PC-3 (cell line): ENCODE measurements around the gene EXOC6B. TPM values are rescaled to one million over a fixed set of nuclear protein-coding genes. Genes with fewer than 3 reads are reported as not detected.
A peak's percentile ranks its signal among the peaks of the same experiment; 100 is the strongest.

Source experiments
- ATAC-seq: fragments of 200-7000 bp; cut with Tn5 transposase; 2 replicates; pipeline ENCODE4 v1.9.1; 2020; ENCODE audit warnings: mild to moderate bottlenecking, moderate library complexity
- BruUV-seq: library from RNA; stranded (reverse); fragments of 400-500 nt; replicated peaks from 2 replicates; lab custom pipeline; 2021; lab: Mats Ljungman, UMichigan
- CTCF ChIA-PET: fragments of 300-600 bp; sonication (Branson Sonifier 250); formaldehyde crosslinking; loops from one replicate; lab custom pipeline; 2022; ENCODE audit warnings: antibody characterized with exemption; lab: Charles Lee
- POLR2A ChIA-PET: fragments of 300-600 bp; sonication (Branson Sonifier 250); formaldehyde crosslinking; loops from one replicate; lab custom pipeline; 2022; ENCODE audit warnings: antibody characterized with exemption; ENCODE audit not compliant: unreplicated experiment; lab: Charles Lee
- DNase-seq: peaks from one replicate; pipeline ENCODE4 v3.0.0-alpha.2; 2015
- H2AFZ ChIP-seq: fragments of 300-600 bp; sonication (generic); 2 replicates; pipeline ENCODE4 v1.6.0; 2016; ENCODE audit warnings: antibody characterized with exemption, low read length
- H3F3A ChIP-seq: fragments of 300-600 bp; sonication (generic); one replicate; pipeline ENCODE4 v1.6.0; 2017; ENCODE audit warnings: antibody characterized with exemption, low read length, control low read depth, mild to moderate bottlenecking; ENCODE audit not compliant: unreplicated experiment
- H3K27ac ChIP-seq: fragments of 300-600 bp; sonication (generic); 2 replicates; pipeline ENCODE4 v1.5.1; 2016; ENCODE audit warnings: mild to moderate bottlenecking, low read length
- H3K27me3 ChIP-seq: fragments of 300-600 bp; sonication (generic); 2 replicates; pipeline ENCODE4 v1.6.1; 2016; ENCODE audit warnings: low read length, mixed read lengths
- H3K36me3 ChIP-seq: fragments of 300-600 bp; sonication (generic); 2 replicates; pipeline ENCODE4 v1.6.1; 2016; ENCODE audit warnings: low read depth, mixed run types, low read length, mixed read lengths
- H3K4me1 ChIP-seq: fragments of 300-600 bp; sonication (generic); 2 replicates; pipeline ENCODE4 v1.5.1; 2016; ENCODE audit warnings: low read length; ENCODE audit not compliant: insufficient read depth
- H3K4me2 ChIP-seq: fragments of 300-600 bp; sonication (generic); 2 replicates; pipeline ENCODE4 v1.6.0; 2016; ENCODE audit warnings: low read length
- H3K4me3 ChIP-seq: fragments of 300-600 bp; sonication (generic); 2 replicates; pipeline ENCODE4 v1.5.1; 2016; ENCODE audit warnings: mild to moderate bottlenecking, low read length, mixed read lengths
- H3K79me2 ChIP-seq: fragments of 300-600 bp; sonication (generic); 2 replicates; pipeline ENCODE4 v1.6.1; 2017; ENCODE audit warnings: low read length, mixed read lengths
- H3K9ac ChIP-seq: fragments of 300-600 bp; sonication (generic); 2 replicates; pipeline ENCODE4 v1.6.0; 2016; ENCODE audit warnings: mild to moderate bottlenecking, low read length
- H3K9me2 ChIP-seq: fragments of 300-600 bp; sonication (generic); replicated peaks from 2 replicates; pipeline ENCODE4 v1.6.1; 2016; ENCODE audit warnings: mixed run types, low read length, mixed read lengths
- H3K9me3 ChIP-seq: fragments of 300-600 bp; sonication (generic); 2 replicates; pipeline ENCODE4 v1.6.1; 2016; ENCODE audit warnings: low read length, mixed read lengths
- H4K20me1 ChIP-seq: fragments of 300-600 bp; sonication (generic); 2 replicates; pipeline ENCODE4 v1.6.1; 2016; ENCODE audit warnings: low read length, mixed read lengths
- EZH2 ChIP-seq: fragments of 300-600 bp; sonication (generic); IDR thresholded peaks from one replicate; pipeline ENCODE4 v1.6.1; 2017; ENCODE audit warnings: antibody characterized with exemption, mild to moderate bottlenecking, low read length; ENCODE audit not compliant: unreplicated experiment
- EZH2phosphoT487 ChIP-seq: fragments of 300-600 bp; sonication (generic); IDR thresholded peaks from 2 replicates; pipeline ENCODE4 v1.6.1; 2018; ENCODE audit warnings: mild to moderate bottlenecking, antibody characterized with exemption, low read length, borderline replicate concordance
- intact Hi-C: fragments of 100-400 bp; cut with micrococcal nuclease; formaldehyde crosslinking; loops from 2 replicates; pipeline ENCODE4 v1.9.0; 2023
- total RNA-seq: library from RNA; depleted of rRNA; stranded (reverse); fragments of >200 nt; gene quantifications from 2 replicates; pipeline ENCODE4 v1.2.3, GENCODE V29; 2014
- TF ChIP-seq, protein P1 (sequence below): fragments of 300-600 bp; sonication (generic); conservative IDR thresholded peaks from 2 replicates; pipeline ENCODE4 v1.5.1; 2017; ENCODE audit warnings: antibody characterized with exemption, low read depth, mild to moderate bottlenecking, low read length

Gene EXOC6B
- total RNA-seq, 1 experiment from 2014 or later: 13.9 TPM

DNA sequence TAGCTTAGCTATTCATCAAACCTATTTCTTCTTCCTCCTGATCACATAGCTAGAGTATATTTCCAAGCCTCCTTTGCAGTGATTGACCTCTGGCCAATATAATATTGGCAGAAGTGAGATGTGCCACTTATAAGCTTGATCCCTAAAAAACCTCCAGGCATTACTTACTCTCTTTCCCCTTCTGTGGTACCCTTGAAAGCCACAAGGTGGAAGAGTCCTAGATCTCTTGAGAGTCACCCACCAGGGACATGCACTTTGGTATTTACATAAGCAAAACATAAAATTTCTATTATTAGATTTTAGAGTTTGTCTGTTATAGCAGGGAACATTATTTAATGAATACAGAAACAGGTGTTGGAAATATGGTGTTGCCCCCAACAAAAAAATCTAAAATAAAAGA lies 112.0 kb downstream of the EXOC6B start:
- peaks cover 5% of the 10 kb centered on the region for H3K4me1 ChIP-seq
- DNase-seq (peak; percentile 26), ATAC-seq (no peak)
- H3F3A ChIP-seq: no peaks in the 10 kb centered on the region
- no peaks in the 10 kb centered on the region for H4K20me1 ChIP-seq
- TF ChIP-seq EZH2phosphoT487 (no peak), EZH2 (no peak)
- TF ChIP-seq, protein P1, sequence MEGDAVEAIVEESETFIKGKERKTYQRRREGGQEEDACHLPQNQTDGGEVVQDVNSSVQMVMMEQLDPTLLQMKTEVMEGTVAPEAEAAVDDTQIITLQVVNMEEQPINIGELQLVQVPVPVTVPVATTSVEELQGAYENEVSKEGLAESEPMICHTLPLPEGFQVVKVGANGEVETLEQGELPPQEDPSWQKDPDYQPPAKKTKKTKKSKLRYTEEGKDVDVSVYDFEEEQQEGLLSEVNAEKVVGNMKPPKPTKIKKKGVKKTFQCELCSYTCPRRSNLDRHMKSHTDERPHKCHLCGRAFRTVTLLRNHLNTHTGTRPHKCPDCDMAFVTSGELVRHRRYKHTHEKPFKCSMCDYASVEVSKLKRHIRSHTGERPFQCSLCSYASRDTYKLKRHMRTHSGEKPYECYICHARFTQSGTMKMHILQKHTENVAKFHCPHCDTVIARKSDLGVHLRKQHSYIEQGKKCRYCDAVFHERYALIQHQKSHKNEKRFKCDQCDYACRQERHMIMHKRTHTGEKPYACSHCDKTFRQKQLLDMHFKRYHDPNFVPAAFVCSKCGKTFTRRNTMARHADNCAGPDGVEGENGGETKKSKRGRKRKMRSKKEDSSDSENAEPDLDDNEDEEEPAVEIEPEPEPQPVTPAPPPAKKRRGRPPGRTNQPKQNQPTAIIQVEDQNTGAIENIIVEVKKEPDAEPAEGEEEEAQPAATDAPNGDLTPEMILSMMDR: peak; percentile 41; the same call in 1 of the 2 replicates
- CTCF ChIA-PET: no interaction called here
- H3K79me2 ChIP-seq: no peaks in the 10 kb centered on the region
- H3K36me3 ChIP-seq: no peaks in the 10 kb centered on the region
- no TSS peak for BruUV-seq
- no peaks in the 10 kb centered on the region for H3K27me3 ChIP-seq
- no peaks in the 10 kb centered on the region for H3K9me2 ChIP-seq
- H3K9ac ChIP-seq: no peak overlapping the region
- no peak overlapping the region for H3K4me2 ChIP-seq
- H3K4me3 ChIP-seq: no peak overlapping the region
- intact Hi-C loops: loop anchor here (2.0 to 5.0 kb wide), 2 partner anchors 31 to 107 kb away; no protein-coding TSS in a partner anchor
- no peak overlapping the region for H2AFZ ChIP-seq
- H3K27ac ChIP-seq: no peak overlapping the region
- no peaks in the 10 kb centered on the region for H3K9me3 ChIP-seq
- POLR2A ChIA-PET: no interaction called here

DNA sequence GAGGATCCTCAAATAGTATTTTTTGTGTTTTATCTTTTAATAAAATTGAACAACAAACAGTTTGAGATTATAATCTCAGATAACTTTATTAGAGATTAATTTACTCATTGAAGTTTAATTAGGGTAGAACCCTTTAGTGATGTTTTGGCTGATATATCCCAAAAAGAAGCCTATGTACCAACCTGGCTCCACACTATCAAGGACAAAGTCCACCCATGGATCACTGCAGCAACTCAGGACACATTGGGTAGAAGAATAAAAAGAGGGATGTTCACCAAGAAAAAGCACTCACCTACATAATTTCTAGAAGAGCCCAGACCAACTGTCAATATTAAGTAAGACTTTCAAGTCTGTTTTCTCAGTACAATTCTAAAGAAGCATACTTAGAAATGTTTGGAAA lies 112.9 kb downstream of the EXOC6B start:
- Histone ChIP-seq H3K36me3 (no peaks in the 10 kb centered on the region), H3K4me1 (no peaks in the 10 kb centered on the region), H3K27me3 (no peaks in the 10 kb centered on the region), H3K4me2 (no peak overlapping the region), H3K27ac (no peak overlapping the region), H3K9me3 (no peaks in the 10 kb centered on the region), H4K20me1 (no peaks in the 10 kb centered on the region), H3K79me2 (no peaks in the 10 kb centered on the region), H3K4me3 (no peak overlapping the region), H3K9me2 (no peaks in the 10 kb centered on the region), H3K9ac (no peak overlapping the region), H2AFZ (no peak overlapping the region), H3F3A (no peaks in the 10 kb centered on the region)
- intact Hi-C loops: loop anchor here (5.0 kb wide), 1 partner anchor 106 kb away; no protein-coding TSS in a partner anchor
- ChIA-PET POLR2A (no interaction called here), CTCF (no interaction called here)
- DNase-seq (no peak), ATAC-seq (no peak)
- no TSS peak for BruUV-seq
- TF ChIP-seq EZH2: no peak
- TF ChIP-seq, protein P1: no peak
- TF ChIP-seq EZH2phosphoT487: no peak

DNA sequence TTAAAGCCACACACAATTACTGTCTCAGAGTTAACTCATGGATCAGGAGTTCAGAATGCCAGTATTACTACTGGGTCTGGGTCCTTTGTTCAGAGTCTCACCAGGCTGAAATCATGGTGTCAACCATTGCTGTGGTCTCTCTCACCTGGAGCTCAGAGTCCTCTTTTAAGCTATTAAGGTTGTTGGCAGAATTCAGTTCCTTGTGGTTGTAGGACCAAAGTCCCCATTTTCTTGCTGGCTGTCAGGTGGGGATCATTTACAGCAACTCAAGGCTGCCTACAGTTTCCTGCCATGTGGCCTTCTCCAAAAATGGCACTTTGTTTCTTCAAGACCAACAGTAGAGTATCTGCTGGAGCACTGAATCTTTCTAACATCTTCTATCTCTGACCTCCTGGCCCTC lies 113.5 kb downstream of the EXOC6B start:
- Histone ChIP-seq H3K9me3 (no peaks in the 10 kb centered on the region), H3F3A (no peaks in the 10 kb centered on the region), H3K79me2 (no peaks in the 10 kb centered on the region), H2AFZ (no peak overlapping the region), H3K27me3 (no peaks in the 10 kb centered on the region), H3K4me3 (no peak overlapping the region), H3K36me3 (no peaks in the 10 kb centered on the region), H3K9ac (no peak overlapping the region), H3K4me2 (no peak overlapping the region), H3K9me2 (no peaks in the 10 kb centered on the region), H4K20me1 (no peaks in the 10 kb centered on the region), H3K27ac (no peak overlapping the region), H3K4me1 (no peaks in the 10 kb centered on the region)
- DNase-seq (no peak), ATAC-seq (no peak)
- POLR2A ChIA-PET: no interaction called here
- TF ChIP-seq, protein P1: no peak
- no peak for TF ChIP-seq EZH2
- TF ChIP-seq EZH2phosphoT487: no peak
- no TSS peak for BruUV-seq
- intact Hi-C loops: loop anchor here (5.0 kb wide), 1 partner anchor 105 kb away; no protein-coding TSS in a partner anchor
- CTCF ChIA-PET: no interaction called here
